Loucy (cell line): ENCODE measurements around the gene LMO7.

ENCODE experiments used
- H2AFZ ChIP-seq: fragments of 200-600 bp; sonication (generic); 2 replicates; pipeline ENCODE4 v1.6.0; 2016; ENCODE audit warnings: antibody characterized with exemption, mild to moderate bottlenecking, low read length, moderate library complexity
- H3F3A ChIP-seq: fragments of 200-600 bp; 2 replicates; pipeline ENCODE4 v1.6.0; 2016; ENCODE audit warnings: antibody characterized with exemption, low read depth, mild to moderate bottlenecking
- H3K27me3 ChIP-seq: fragments of 200-600 bp; sonication (generic); 2 replicates; pipeline ENCODE4 v1.6.1; 2014; ENCODE audit warnings: low read length, mild to moderate bottlenecking; ENCODE audit not compliant: insufficient read depth, poor library complexity, severe bottlenecking
- H3K36me3 ChIP-seq: fragments of 200-600 bp; sonication (generic); 2 replicates; pipeline ENCODE4 v1.6.1; 2016; ENCODE audit warnings: low read length; ENCODE audit not compliant: insufficient read depth
- H3K4me1 ChIP-seq: fragments of 200-600 bp; sonication (generic); 2 replicates; pipeline ENCODE4 v1.5.1; 2014; ENCODE audit warnings: low read length, mild to moderate bottlenecking; ENCODE audit not compliant: insufficient read depth, poor library complexity, severe bottlenecking
- H3K4me2 ChIP-seq: fragments of 200-600 bp; sonication (generic); 2 replicates; pipeline ENCODE4 v1.6.0; 2014; ENCODE audit warnings: antibody characterized with exemption, low read length, low read depth, mild to moderate bottlenecking; ENCODE audit not compliant: poor library complexity, severe bottlenecking
- H3K4me3 ChIP-seq: fragments of 200-600 bp; sonication (generic); 2 replicates; pipeline ENCODE4 v1.5.1; 2014; ENCODE audit warnings: low read length, mild to moderate bottlenecking, mixed read lengths; ENCODE audit not compliant: poor library complexity, severe bottlenecking
- H3K79me2 ChIP-seq: fragments of 200-600 bp; sonication (generic); 2 replicates; pipeline ENCODE4 v1.6.1; 2014; ENCODE audit warnings: low read length; ENCODE audit not compliant: insufficient read depth
- H3K9ac ChIP-seq: fragments of 200-600 bp; sonication (generic); 2 replicates; pipeline ENCODE4 v1.6.0; 2014; ENCODE audit warnings: mild to moderate bottlenecking, low read depth, low read length, moderate library complexity; ENCODE audit not compliant: poor library complexity, severe bottlenecking
- H3K9me2 ChIP-seq: fragments of 200-600 bp; sonication (generic); replicated peaks from 2 replicates; pipeline ENCODE4 v1.6.1; 2016; ENCODE audit warnings: low read depth, low read length, mixed read lengths
- H3K9me3 ChIP-seq: fragments of 200-600 bp; sonication (generic); 2 replicates; pipeline ENCODE4 v1.6.1; 2014; ENCODE audit warnings: mild to moderate bottlenecking, antibody characterized with exemption, low read length, low read depth; ENCODE audit not compliant: insufficient read depth
- H4K20me1 ChIP-seq: fragments of 200-600 bp; sonication (generic); 2 replicates; pipeline ENCODE4 v1.6.0; 2014; ENCODE audit warnings: antibody characterized with exemption, low read length, mild to moderate bottlenecking; ENCODE audit not compliant: insufficient read depth, poor library complexity, severe bottlenecking
- EZH2phosphoT487 ChIP-seq: fragments of 200-600 bp; IDR thresholded peaks from 2 replicates; pipeline ENCODE4 v1.6.1; 2018; ENCODE audit warnings: antibody characterized with exemption, mild to moderate bottlenecking, moderate library complexity, borderline replicate concordance
- TF ChIP-seq, protein P1 (sequence below): fragments of 200-600 bp; sonication (generic); conservative IDR thresholded peaks from 2 replicates; pipeline ENCODE4 v1.5.1; 2014; ENCODE audit warnings: mild to moderate bottlenecking, antibody characterized with exemption, low read length

Gene LMO7

DNA sequence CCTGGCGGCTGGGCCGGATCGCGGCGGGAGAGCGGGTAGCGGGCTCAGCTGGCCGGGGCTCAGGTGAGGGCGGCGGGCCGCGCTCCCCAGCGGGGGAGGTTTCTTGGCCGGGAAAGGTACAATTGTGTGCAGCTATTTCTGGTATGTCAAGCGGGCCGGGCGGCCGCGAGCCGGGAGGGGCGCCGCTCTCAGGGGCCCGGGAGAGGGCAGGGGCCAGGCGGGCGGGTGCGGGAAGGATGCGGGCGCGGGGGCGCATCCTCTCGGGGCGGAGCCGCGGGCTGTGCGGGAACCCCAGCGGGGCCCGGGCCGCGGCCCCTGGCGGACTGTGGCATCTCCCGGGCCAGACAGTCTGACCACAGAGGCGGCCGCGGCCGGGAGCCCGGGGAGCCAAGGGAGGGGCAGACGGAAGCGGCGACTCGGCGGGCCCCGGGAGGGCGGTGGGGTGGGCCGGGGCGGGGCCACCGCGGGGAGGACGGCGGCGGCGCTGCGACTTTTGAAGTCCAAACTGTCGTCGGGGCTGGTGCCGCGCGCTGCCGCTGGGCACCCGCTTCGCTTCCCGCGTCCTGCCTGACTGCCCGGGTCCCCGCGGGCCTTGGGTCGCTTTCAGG, at the start of gene LMO7:
Gene LMO7, plus strand, starts transcription at position 503 of the 608 bp plus-strand sequence. CDS start 328 bp downstream, outside the sequence.
- H2AFZ ChIP-seq = peak within 1 kb of the TSS; percentile 47
- H3K9ac ChIP-seq = peak within 1 kb of the TSS; percentile 60
- H3K27me3 ChIP-seq = no peaks in the 10 kb centered on the region
- H3K4me3 ChIP-seq = peak within 1 kb of the TSS; percentile 69
- no peaks in the 10 kb centered on the region for H3K36me3 ChIP-seq
- TF ChIP-seq EZH2phosphoT487 = no peak
- TF ChIP-seq, protein P1, sequence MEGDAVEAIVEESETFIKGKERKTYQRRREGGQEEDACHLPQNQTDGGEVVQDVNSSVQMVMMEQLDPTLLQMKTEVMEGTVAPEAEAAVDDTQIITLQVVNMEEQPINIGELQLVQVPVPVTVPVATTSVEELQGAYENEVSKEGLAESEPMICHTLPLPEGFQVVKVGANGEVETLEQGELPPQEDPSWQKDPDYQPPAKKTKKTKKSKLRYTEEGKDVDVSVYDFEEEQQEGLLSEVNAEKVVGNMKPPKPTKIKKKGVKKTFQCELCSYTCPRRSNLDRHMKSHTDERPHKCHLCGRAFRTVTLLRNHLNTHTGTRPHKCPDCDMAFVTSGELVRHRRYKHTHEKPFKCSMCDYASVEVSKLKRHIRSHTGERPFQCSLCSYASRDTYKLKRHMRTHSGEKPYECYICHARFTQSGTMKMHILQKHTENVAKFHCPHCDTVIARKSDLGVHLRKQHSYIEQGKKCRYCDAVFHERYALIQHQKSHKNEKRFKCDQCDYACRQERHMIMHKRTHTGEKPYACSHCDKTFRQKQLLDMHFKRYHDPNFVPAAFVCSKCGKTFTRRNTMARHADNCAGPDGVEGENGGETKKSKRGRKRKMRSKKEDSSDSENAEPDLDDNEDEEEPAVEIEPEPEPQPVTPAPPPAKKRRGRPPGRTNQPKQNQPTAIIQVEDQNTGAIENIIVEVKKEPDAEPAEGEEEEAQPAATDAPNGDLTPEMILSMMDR = no peak
- no peaks in the 10 kb centered on the region for H4K20me1 ChIP-seq
- no peaks in the 10 kb centered on the region for H3F3A ChIP-seq
- no peaks in the 10 kb centered on the region for H3K9me2 ChIP-seq
- no peaks in the 10 kb centered on the region for H3K9me3 ChIP-seq
- peaks cover 7% of the 10 kb centered on the region for H3K4me1 ChIP-seq
- peaks cover 10% of the 10 kb centered on the region; the same call in 1 of the 2 replicates for H3K79me2 ChIP-seq
- H3K4me2 ChIP-seq = peak within 1 kb of the TSS; percentile 74

GRCh38 chr13:75587679-75588078, 48.5 kb upstream of the LMO7 start:
- no peak overlapping the region for H2AFZ ChIP-seq
- no peaks in the 10 kb centered on the region for H3K27me3 ChIP-seq
- H3K4me2 ChIP-seq = no peak overlapping the region
- no peaks in the 10 kb centered on the region for H3K79me2 ChIP-seq
- H3K9me2 ChIP-seq = no peaks in the 10 kb centered on the region
- H3F3A ChIP-seq = no peaks in the 10 kb centered on the region
- no peak overlapping the region for H3K4me3 ChIP-seq
- H3K9me3 ChIP-seq = peaks cover 19% of the 10 kb centered on the region; the same call in 1 of the 2 replicates
- H3K9ac ChIP-seq = no peak overlapping the region
- peaks cover 44% of the 10 kb centered on the region for H3K36me3 ChIP-seq
- H3K4me1 ChIP-seq = no peaks in the 10 kb centered on the region
- no peaks in the 10 kb centered on the region for H4K20me1 ChIP-seq
- TF ChIP-seq, protein P1 = no peak
- no peak for TF ChIP-seq EZH2phosphoT487

- Histone ChIP-seq H3K36me3 (peaks cover 32% of the 10 kb centered on the region; the same call in 1 of the 2 replicates), H3K9ac (no peak overlapping the region)
- TF ChIP-seq EZH2phosphoT487 = no peak
- TF ChIP-seq, protein P1 = no peak
Measured at GRCh38 chr13:75596657-75597182, 39.4 kb upstream of the LMO7 start.

More at GRCh38 chr13:75596657-75597182, 39.4 kb upstream of the LMO7 start:
- no peak overlapping the region for H3K4me3 ChIP-seq
- H4K20me1 ChIP-seq = no peaks in the 10 kb centered on the region
- H3K4me1 ChIP-seq = no peaks in the 10 kb centered on the region
- H3K9me3 ChIP-seq = no peaks in the 10 kb centered on the region
- H3K9me2 ChIP-seq = no peaks in the 10 kb centered on the region
- H3K27me3 ChIP-seq = no peaks in the 10 kb centered on the region
- no peaks in the 10 kb centered on the region for H3F3A ChIP-seq
- no peaks in the 10 kb centered on the region for H3K79me2 ChIP-seq
- no peak overlapping the region for H2AFZ ChIP-seq
- no peak overlapping the region for H3K4me2 ChIP-seq
